Upper lobe of left lung (tissue), 6 donors: ENCODE data around the gene KRT23. TPM values are rescaled to one million over a fixed set of nuclear protein-coding genes. Genes with fewer than 3 reads are reported as not detected.

Experiments used
- ATAC-seq, 2 donors: fragments of 200-7000 bp; cut with Tn5 transposase; one replicate each; pipeline ENCODE4 v1.9.1; 2022; ENCODE audit warnings: mild to moderate bottlenecking in 2 of 2, moderate library complexity in 2 of 2; ENCODE audit not compliant: low FRiP score in 2 of 2
- DNase-seq, 2 donors: peaks; one replicate each; pipeline ENCODE4 v3.0.0-alpha.2; 2019 to 2020
- H3K27ac ChIP-seq, 4 donors: fragments of 200-600 bp; sonication (generic); one replicate each; pipeline ENCODE4 v1.5.1; 2016 to 2019
- H3K27me3 ChIP-seq, 4 donors: fragments of 200-600 bp; sonication (generic); one replicate each; pipeline ENCODE4 v1.5.1; 2017 to 2019
- H3K36me3 ChIP-seq, 4 donors: fragments of 200-600 bp; sonication (generic); one replicate each; pipeline ENCODE4 v1.5.1; 2016 to 2019
- H3K4me1 ChIP-seq, 4 donors: fragments of 200-600 bp; sonication (generic); one replicate each; pipeline ENCODE4 v1.5.1; 2018 to 2019
- H3K4me3 ChIP-seq, 4 donors: fragments of 200-600 bp; sonication (generic); one replicate each; pipeline ENCODE4 v1.5.1; 2017 to 2019; ENCODE audit warnings: mild to moderate bottlenecking in 2 of 4, moderate library complexity in 1 of 4
- H3K9me3 ChIP-seq, 4 donors: fragments of 200-600 bp; sonication (generic); one replicate each; pipeline ENCODE4 v1.5.1; 2018 to 2019
- EP300 ChIP-seq, 4 donors: sonication (generic); formaldehyde crosslinking; IDR thresholded peaks; one replicate each; pipeline ENCODE4 v1.5.1; 2017; ENCODE audit warnings: antibody characterized with exemption in 4 of 4, control low read depth in 2 of 4
- POLR2A ChIP-seq, 4 donors: fragments of 450-650 bp; IDR thresholded peaks; one replicate each; pipeline ENCODE4 v1.5.1; 2016 to 2017; ENCODE audit warnings: antibody characterized with exemption in 4 of 4, mild to moderate bottlenecking in 2 of 4
- POLR2AphosphoS5 ChIP-seq, 2 donors: sonication (generic); formaldehyde crosslinking; IDR thresholded peaks; one replicate each; pipeline ENCODE4 v1.5.1; 2017; ENCODE audit warnings: antibody characterized with exemption in 2 of 2
- WGBS, 2 donors: methylation state at CpG; one replicate each; pipeline ENCODE4 v1.1.5; 2017 to 2018; 5-methylcytosine and 5-hydroxymethylcytosine counted together
- total RNA-seq, 6 donors: library from RNA; depleted of rRNA in 4 of 6; stranded (reverse); fragments of >200 nt in 4 of 6; gene quantifications; one replicate each; pipeline versions ENCODE4 v1.1.0 to v1.2.1, GENCODE V29; 2016 to 2021
- TF ChIP-seq, protein P1 (sequence below), 6 experiments: fragments of 450-650 bp in 4 of 6; fragments of 200-600 bp in 2 of 6; sonication (generic) in 2 of 6; IDR thresholded peaks; one replicate each; pipeline ENCODE4 v1.5.1; 2016 to 2019; ENCODE audit warnings: antibody characterized with exemption in 6 of 6
- donor health status: DM: no; HTN: no; CAD: no; lungs with moderate emphysema.
- donor health status: DM: no; HTN: yes; CAD: no; lungs with severe emphysema.

KRT23 gene
- total RNA-seq, 6 donors from 2014 or later: 0.49 to 10.7 (median 3.1) TPM

DNA sequence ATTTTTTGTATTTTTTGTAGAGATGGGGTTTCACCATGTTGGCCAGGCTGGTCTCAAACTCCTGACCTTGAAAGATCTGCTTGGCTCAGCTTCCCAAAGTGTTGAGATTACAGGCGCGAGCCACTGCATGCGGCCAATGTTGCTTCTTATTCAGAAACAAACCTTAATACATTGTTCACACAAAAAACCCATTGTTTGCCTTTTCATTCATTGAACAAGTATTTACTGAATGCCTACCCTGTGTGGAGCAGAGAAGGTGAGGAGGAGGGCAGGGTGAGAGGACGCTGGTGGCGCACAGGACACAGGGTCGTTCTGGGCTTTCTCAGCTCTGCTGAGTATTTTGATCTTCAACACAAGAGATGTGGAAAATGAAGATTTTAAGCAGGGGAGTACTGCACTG lies 8.0 kb upstream of the KRT23 start:
- H3K27me3 ChIP-seq: no peaks in the 10 kb centered on the region
- H3K9me3 ChIP-seq: no peaks in the 10 kb centered on the region
- no peak overlapping the region for H3K4me3 ChIP-seq
- H3K36me3 ChIP-seq: no peaks in the 10 kb centered on the region
- H3K4me1 ChIP-seq: no peaks in the 10 kb centered on the region
- no peak overlapping the region for H3K27ac ChIP-seq
- no peak for TF ChIP-seq EP300 (IDR thresholded peaks at IDR 0.05)
- TF ChIP-seq, protein P1, sequence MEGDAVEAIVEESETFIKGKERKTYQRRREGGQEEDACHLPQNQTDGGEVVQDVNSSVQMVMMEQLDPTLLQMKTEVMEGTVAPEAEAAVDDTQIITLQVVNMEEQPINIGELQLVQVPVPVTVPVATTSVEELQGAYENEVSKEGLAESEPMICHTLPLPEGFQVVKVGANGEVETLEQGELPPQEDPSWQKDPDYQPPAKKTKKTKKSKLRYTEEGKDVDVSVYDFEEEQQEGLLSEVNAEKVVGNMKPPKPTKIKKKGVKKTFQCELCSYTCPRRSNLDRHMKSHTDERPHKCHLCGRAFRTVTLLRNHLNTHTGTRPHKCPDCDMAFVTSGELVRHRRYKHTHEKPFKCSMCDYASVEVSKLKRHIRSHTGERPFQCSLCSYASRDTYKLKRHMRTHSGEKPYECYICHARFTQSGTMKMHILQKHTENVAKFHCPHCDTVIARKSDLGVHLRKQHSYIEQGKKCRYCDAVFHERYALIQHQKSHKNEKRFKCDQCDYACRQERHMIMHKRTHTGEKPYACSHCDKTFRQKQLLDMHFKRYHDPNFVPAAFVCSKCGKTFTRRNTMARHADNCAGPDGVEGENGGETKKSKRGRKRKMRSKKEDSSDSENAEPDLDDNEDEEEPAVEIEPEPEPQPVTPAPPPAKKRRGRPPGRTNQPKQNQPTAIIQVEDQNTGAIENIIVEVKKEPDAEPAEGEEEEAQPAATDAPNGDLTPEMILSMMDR (IDR thresholded peaks at IDR 0.05): no peak
- TF ChIP-seq POLR2A (IDR thresholded peaks at IDR 0.05): no peak
- TF ChIP-seq POLR2AphosphoS5 (IDR thresholded peaks at IDR 0.05): no peak
- 87 to 92% methylated on average over 6 of the region's 6 CpGs for WGBS, 2 donors
- no peak for DNase-seq
- no peak for ATAC-seq

DNA sequence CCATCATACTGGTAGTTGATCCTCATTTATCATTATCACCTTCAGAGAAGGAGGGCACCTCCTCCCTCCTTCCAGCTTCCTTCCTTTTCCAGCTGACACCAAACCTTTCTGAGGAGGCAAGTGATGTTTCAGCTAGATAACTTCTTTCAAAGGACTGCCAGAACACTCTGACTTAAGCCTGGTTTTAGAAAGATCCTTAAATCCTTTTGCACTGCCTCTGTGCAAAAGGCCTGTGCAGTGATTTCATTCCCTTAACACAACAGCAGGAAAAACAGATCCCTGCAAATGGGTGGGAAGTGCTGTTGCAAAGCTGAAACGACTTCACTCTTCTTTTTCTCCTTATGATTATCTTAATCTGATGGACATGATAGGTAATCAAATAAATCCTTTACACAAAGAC lies 7.1 kb upstream of the KRT23 start:
- no peaks in the 10 kb centered on the region for H3K9me3 ChIP-seq
- ATAC-seq (no peak), DNase-seq (no peak)
- H3K4me1 ChIP-seq: no peaks in the 10 kb centered on the region
- H3K4me3 ChIP-seq: no peak overlapping the region
- TF ChIP-seq, protein P1 (IDR thresholded peaks at IDR 0.05): no peak
- TF ChIP-seq POLR2AphosphoS5 (IDR thresholded peaks at IDR 0.05) (no peak), EP300 (IDR thresholded peaks at IDR 0.05) (no peak), POLR2A (IDR thresholded peaks at IDR 0.05) (no peak)
- H3K27ac ChIP-seq: no peak overlapping the region
- 44 to 48% methylated on average over 1 of the region's 1 CpG for WGBS, 2 donors
- H3K36me3 ChIP-seq: no peaks in the 10 kb centered on the region
- no peaks in the 10 kb centered on the region for H3K27me3 ChIP-seq

DNA sequence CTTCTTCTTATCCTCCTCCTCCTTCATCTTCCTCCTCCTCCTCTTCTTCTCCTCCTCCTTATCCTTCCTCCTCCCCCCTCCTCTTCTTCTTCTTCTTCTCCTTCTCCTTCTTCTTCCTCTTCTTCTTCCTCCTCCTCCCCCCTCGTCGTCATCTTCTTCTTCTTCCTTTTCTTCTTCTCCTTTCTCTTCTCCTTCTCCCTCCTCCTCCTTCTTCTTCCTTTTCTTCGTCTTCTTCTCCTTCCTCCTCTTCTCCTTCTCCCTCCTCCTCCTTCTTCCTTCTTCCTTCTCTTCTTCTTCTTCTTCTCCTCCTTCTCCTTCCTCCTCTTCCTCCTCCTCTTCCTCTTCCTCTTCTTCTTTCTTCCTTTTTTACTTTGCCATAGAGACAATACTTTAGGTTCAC lies 5.1 kb upstream of the KRT23 start:
- no peaks in the 10 kb centered on the region for H3K36me3 ChIP-seq
- ATAC-seq (no peak), DNase-seq (no peak)
- WGBS, 2 donors: 68 to 74% methylated on average over 3 of the region's 3 CpGs
- H3K4me3 ChIP-seq: no peak overlapping the region
- H3K4me1 ChIP-seq: no peaks in the 10 kb centered on the region
- TF ChIP-seq POLR2AphosphoS5 (IDR thresholded peaks at IDR 0.05) (no peak), EP300 (IDR thresholded peaks at IDR 0.05) (no peak), POLR2A (IDR thresholded peaks at IDR 0.05) (no peak)
- TF ChIP-seq, protein P1 (IDR thresholded peaks at IDR 0.05): no peak
- H3K9me3 ChIP-seq: no peaks in the 10 kb centered on the region
- no peaks in the 10 kb centered on the region for H3K27me3 ChIP-seq
- no peak overlapping the region for H3K27ac ChIP-seq

DNA sequence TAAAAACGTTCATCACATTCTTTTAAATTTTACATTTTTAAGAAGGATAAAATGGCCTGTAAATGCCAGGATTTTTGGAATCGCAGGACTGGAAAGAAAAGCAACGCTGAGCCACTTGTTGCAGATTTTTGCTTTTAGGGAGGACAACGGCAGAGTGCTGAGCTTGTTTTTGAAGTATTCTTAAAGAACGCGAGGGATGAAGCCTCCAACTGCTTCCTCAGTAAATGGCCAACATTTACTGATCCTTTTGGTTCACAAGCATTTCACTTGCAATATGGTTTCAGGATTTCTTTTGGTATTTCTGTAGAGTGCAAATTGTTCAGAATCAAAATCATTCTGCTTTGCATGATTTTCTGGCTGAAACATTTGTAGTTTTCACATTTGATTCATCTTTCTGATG lies 2.8 kb upstream of the KRT23 start:
- no peak for ATAC-seq
- no peak for TF ChIP-seq POLR2A (IDR thresholded peaks at IDR 0.05)
- no peak for TF ChIP-seq POLR2AphosphoS5 (IDR thresholded peaks at IDR 0.05)

DNA sequence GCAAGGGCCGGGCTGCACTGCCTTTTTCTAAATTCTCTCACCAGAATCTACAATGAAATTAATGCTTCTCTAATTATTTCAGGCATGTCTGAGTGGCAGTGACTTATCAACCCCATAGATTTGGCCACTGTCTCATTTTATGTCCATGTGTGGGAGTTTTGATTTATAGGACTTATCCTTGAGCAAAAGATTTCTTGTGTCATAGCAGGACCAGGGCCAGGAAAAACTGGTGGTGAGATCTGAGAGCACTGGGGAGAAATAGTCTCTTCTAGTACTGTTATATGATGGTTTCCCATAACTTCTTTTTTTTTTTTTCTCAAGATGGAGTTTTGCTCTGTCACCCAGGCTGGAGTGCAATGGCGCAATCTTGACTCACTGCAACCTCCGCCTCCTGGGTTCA lies 1.5 kb upstream of the KRT23 start:
- Histone ChIP-seq H3K4me3 (no peak overlapping the region), H3K36me3 (no peaks in the 10 kb centered on the region), H3K9me3 (no peaks in the 10 kb centered on the region), H3K27ac (no peak overlapping the region), H3K4me1 (no peaks in the 10 kb centered on the region), H3K27me3 (no peaks in the 10 kb centered on the region)
- 90 to 100% methylated on average over 3 of the region's 3 CpGs for WGBS, 2 donors
- TF ChIP-seq EP300 (IDR thresholded peaks at IDR 0.05) (no peak), POLR2AphosphoS5 (IDR thresholded peaks at IDR 0.05) (no peak)
- DNase-seq (no peak), ATAC-seq (no peak)

More for the DNA sequence above, 2.8 kb upstream of the KRT23 start:
- no peaks in the 10 kb centered on the region for H3K9me3 ChIP-seq
- H3K4me1 ChIP-seq: no peaks in the 10 kb centered on the region
- no peak for DNase-seq
- H3K27me3 ChIP-seq: no peaks in the 10 kb centered on the region
- WGBS, 2 donors: 82% methylated on average over 6 of the region's 6 CpGs
- H3K27ac ChIP-seq: no peak overlapping the region
- no peaks in the 10 kb centered on the region for H3K36me3 ChIP-seq
- H3K4me3 ChIP-seq: no peak overlapping the region

DNA sequence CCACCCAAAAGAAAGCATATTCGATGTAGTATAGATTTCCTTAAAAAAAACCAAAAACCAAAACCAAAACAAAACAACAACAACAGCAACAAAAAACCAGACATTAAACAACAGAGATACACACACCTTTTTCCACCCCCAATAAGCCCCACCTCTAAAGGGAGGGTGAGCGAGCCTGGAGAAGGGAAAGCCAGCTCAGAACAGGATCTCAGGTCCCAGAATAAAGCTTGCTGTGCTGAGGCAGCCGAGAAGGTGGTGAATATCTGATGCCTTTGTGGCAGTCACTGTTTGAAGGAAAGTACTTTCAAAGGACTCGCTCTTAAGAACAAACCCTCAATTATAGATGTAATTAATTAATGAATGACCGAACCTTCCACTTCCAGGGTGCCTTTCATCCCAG lies 470 bp downstream of the KRT23 start:
- H3K4me1 ChIP-seq: no peaks in the 10 kb centered on the region
- no peaks in the 10 kb centered on the region for H3K27me3 ChIP-seq
- no peaks in the 10 kb centered on the region for H3K9me3 ChIP-seq
- DNase-seq (no peak), ATAC-seq (no peak)
- H3K4me3 ChIP-seq: no peak overlapping the region
- no peak overlapping the region for H3K27ac ChIP-seq
- WGBS, 2 donors: 64 to 74% methylated on average over 5 of the region's 5 CpGs
- TF ChIP-seq, protein P1 (IDR thresholded peaks at IDR 0.05): no peak
- TF ChIP-seq POLR2AphosphoS5 (IDR thresholded peaks at IDR 0.05) (no peak), POLR2A (IDR thresholded peaks at IDR 0.05) (no peak), EP300 (IDR thresholded peaks at IDR 0.05) (no peak)
- no peaks in the 10 kb centered on the region for H3K36me3 ChIP-seq
